T-helper 1 cell treated with Interleukin-12 subunit alpha and Interleukin-12 subunit beta and Interleukin-4 antibody, amounts not matched to agents 30 μg/mL and 1 μg/mL, for 36 hours (primary cell): ENCODE data around the gene EPHA8.

Source experiments
- H3K27ac Mint-ChIP-seq: one replicate; pipeline ENCODE4 v1.8.0; 2021; ENCODE audit warnings: mild to moderate bottlenecking, mixed read lengths
- H3K27me3 Mint-ChIP-seq: one replicate; pipeline ENCODE4 v1.8.0; 2021; ENCODE audit warnings: low read depth, mixed read lengths
- H3K36me3 Mint-ChIP-seq: one replicate; pipeline ENCODE4 v1.8.0; 2021; ENCODE audit warnings: low read depth, mixed read lengths
- H3K4me1 Mint-ChIP-seq: one replicate; pipeline ENCODE4 v1.8.0; 2021; ENCODE audit warnings: low read depth, mixed read lengths
- H3K4me3 Mint-ChIP-seq: one replicate; pipeline ENCODE4 v1.8.0; 2021; ENCODE audit warnings: mild to moderate bottlenecking, moderate library complexity, mixed read lengths
- H3K9me3 Mint-ChIP-seq: one replicate; pipeline ENCODE4 v1.8.0; 2021; ENCODE audit warnings: mixed read lengths

Gene EPHA8

GRCh38 chr1:22547186-22547817 lies 16.0 kb upstream of the EPHA8 start:
- peaks cover 18% of the 10 kb centered on the region for H3K27me3 Mint-ChIP-seq
- no peak overlapping the region for H3K4me3 Mint-ChIP-seq
- H3K36me3 Mint-ChIP-seq = no peaks in the 10 kb centered on the region
- H3K27ac Mint-ChIP-seq = no peak overlapping the region
- H3K4me1 Mint-ChIP-seq = no peaks in the 10 kb centered on the region
- H3K9me3 Mint-ChIP-seq = no peaks in the 10 kb centered on the region

- no peak overlapping the region for H3K4me3 Mint-ChIP-seq
- H3K36me3 Mint-ChIP-seq = no peaks in the 10 kb centered on the region
- no peaks in the 10 kb centered on the region for H3K9me3 Mint-ChIP-seq
- H3K27ac Mint-ChIP-seq = no peak overlapping the region
- H3K27me3 Mint-ChIP-seq = peaks cover 18% of the 10 kb centered on the region
- no peaks in the 10 kb centered on the region for H3K4me1 Mint-ChIP-seq
These were observed 15.3 kb upstream of the EPHA8 start for GRCh38 chr1:22547818-22548462.

DNA sequence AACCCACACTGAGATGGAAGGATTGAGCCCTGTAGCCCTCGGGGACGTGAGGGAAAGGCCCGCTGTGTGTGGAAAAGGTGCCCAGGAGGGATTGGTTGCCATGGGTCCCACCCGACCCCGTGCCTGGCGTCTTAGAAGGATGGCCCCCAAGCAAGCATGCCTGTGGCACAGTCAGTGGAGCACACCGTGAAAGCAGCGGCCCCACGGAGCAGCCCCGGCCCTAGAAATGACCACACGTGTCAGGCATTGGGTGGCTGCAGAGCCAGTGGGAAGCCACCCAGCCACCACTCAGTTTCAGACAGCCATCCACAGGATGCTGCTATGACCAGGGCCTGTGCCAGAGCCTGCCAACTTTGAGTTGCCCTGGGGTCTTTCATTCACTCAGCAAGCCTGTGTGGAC lies 13.3 kb upstream of the EPHA8 start:
- no peak overlapping the region for H3K27ac Mint-ChIP-seq
- H3K27me3 Mint-ChIP-seq = peaks cover 28% of the 10 kb centered on the region
- no peak overlapping the region for H3K4me3 Mint-ChIP-seq
- no peaks in the 10 kb centered on the region for H3K9me3 Mint-ChIP-seq
- peaks cover 1% of the 10 kb centered on the region for H3K4me1 Mint-ChIP-seq
- H3K36me3 Mint-ChIP-seq = no peaks in the 10 kb centered on the region

DNA sequence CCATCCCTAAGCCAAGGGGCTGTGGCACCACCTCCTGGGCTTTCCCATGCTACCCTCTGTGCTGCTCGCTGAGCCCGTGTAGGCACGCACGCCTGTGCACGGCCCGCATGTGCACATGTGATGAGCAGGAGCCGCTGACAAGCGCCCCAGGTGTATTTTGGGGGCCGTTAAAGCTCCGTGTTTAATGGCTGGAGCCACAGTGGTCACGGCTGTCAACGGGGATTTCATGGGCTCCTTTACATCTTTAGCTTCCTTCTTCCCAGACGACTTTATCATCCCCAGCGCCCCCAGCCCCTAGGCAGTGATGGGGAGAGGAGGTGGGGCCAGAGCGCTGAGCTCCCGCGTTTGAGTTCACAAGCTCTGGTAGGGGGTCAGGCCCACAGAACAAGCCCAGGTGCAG lies 11.7 kb upstream of the EPHA8 start:
- Mint-ChIP-seq H3K27me3 (peaks cover 32% of the 10 kb centered on the region), H3K4me3 (no peak overlapping the region), H3K27ac (no peak overlapping the region), H3K36me3 (no peaks in the 10 kb centered on the region), H3K4me1 (peaks cover 2% of the 10 kb centered on the region), H3K9me3 (no peaks in the 10 kb centered on the region)

- Mint-ChIP-seq H3K36me3 (no peaks in the 10 kb centered on the region), H3K4me3 (no peak overlapping the region), H3K9me3 (no peaks in the 10 kb centered on the region), H3K27me3 (peaks cover 33% of the 10 kb centered on the region), H3K27ac (no peak overlapping the region), H3K4me1 (peaks cover 2% of the 10 kb centered on the region)
These were observed 11.3 kb upstream of the EPHA8 start for GRCh38 chr1:22552021-22552420.

- peaks cover 2% of the 10 kb centered on the region for H3K4me1 Mint-ChIP-seq
- no peak overlapping the region for H3K27ac Mint-ChIP-seq
- no peaks in the 10 kb centered on the region for H3K36me3 Mint-ChIP-seq
- H3K4me3 Mint-ChIP-seq = no peak overlapping the region
- peaks cover 29% of the 10 kb centered on the region for H3K27me3 Mint-ChIP-seq
- H3K9me3 Mint-ChIP-seq = no peaks in the 10 kb centered on the region
These were observed 10.0 kb upstream of the EPHA8 start for GRCh38 chr1:22553104-22553880.

DNA sequence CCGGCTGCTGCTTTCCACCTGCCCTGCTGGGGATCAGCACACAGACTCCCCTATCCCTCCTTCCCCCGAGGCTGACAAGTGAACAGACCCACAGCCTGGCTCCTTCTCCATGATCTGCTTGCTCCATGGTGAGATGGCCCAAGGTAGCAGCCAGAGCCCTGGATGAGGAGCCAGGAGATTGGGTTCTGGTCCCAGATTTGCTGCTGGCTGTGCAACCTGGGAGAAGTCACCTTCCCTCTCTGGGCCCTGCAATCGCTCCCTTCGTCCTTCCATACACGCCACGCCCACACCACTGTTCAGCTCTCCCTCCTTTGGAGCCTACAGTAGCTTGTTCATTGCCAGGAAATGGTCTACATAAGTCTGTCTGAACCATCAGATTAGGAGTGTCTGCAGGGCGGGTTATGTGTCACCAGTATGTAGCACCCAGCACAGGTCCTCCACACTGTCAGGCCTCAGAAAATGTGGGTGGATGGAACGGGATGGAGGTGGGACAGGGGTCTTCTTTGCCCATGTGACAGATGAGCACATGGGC lies 9.2 kb upstream of the EPHA8 start:
- H3K4me3 Mint-ChIP-seq = no peak overlapping the region
- H3K9me3 Mint-ChIP-seq = no peaks in the 10 kb centered on the region
- H3K36me3 Mint-ChIP-seq = no peaks in the 10 kb centered on the region
- no peak overlapping the region for H3K27ac Mint-ChIP-seq
- H3K4me1 Mint-ChIP-seq = peaks cover 2% of the 10 kb centered on the region
- H3K27me3 Mint-ChIP-seq = peaks cover 32% of the 10 kb centered on the region

GRCh38 chr1:22555371-22555656 lies 8.0 kb upstream of the EPHA8 start:
- Mint-ChIP-seq H3K36me3 (no peaks in the 10 kb centered on the region), H3K27me3 (peaks cover 38% of the 10 kb centered on the region), H3K4me3 (no peak overlapping the region), H3K4me1 (peaks cover 2% of the 10 kb centered on the region), H3K27ac (no peak overlapping the region), H3K9me3 (no peaks in the 10 kb centered on the region)

- Mint-ChIP-seq H3K9me3 (no peaks in the 10 kb centered on the region), H3K27ac (no peak overlapping the region), H3K4me1 (peaks cover 2% of the 10 kb centered on the region), H3K27me3 (peaks cover 44% of the 10 kb centered on the region), H3K36me3 (no peaks in the 10 kb centered on the region), H3K4me3 (no peak overlapping the region)
These were observed 6.7 kb upstream of the EPHA8 start for GRCh38 chr1:22556391-22557104.

DNA sequence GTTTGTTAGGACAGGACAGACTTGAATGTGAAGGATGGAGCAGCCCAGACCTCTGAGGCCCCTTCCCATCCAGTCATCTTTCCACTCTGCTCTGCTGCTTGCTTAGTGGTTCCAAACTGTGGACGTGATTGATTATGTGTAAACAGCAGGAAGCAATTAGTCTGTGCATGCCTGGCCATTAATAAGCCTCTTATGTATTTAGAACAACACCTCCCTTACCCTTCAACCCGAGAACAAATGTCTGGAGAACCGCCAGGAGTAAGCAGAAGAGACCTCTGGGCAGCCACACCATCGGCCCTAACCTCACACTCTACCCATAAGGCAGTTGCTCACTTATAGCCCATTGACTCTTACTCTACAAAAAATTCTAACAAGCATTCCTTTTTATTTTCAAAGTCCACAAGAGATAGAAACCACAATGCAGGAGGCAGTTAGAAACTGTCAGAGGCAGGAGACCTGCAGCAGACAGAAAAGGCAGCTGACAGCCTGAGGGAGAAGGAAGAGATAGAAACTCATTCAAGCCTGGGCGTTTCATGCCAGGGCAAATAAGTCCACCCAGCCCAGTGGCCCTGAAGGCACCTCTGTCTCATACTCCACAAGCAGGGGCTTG lies 5.8 kb upstream of the EPHA8 start:
- Mint-ChIP-seq H3K4me1 (peaks cover 2% of the 10 kb centered on the region), H3K27ac (no peak overlapping the region), H3K36me3 (no peaks in the 10 kb centered on the region), H3K27me3 (peaks cover 53% of the 10 kb centered on the region), H3K4me3 (no peak overlapping the region), H3K9me3 (no peaks in the 10 kb centered on the region)

- H3K9me3 Mint-ChIP-seq = no peaks in the 10 kb centered on the region
- no peaks in the 10 kb centered on the region for H3K4me1 Mint-ChIP-seq
- peaks cover 46% of the 10 kb centered on the region for H3K27me3 Mint-ChIP-seq
- H3K36me3 Mint-ChIP-seq = no peaks in the 10 kb centered on the region
- no peak overlapping the region for H3K27ac Mint-ChIP-seq
- H3K4me3 Mint-ChIP-seq = no peak overlapping the region
These were observed 648 bp downstream of the EPHA8 start for GRCh38 chr1:22563671-22564602.

- H3K36me3 Mint-ChIP-seq = no peaks in the 10 kb centered on the region
- H3K4me1 Mint-ChIP-seq = no peaks in the 10 kb centered on the region
These were observed 2.9 kb downstream of the EPHA8 start for GRCh38 chr1:22566161-22566560.

GRCh38 chr1:22567197-22567596 lies 3.9 kb downstream of the EPHA8 start:
- Mint-ChIP-seq H3K9me3 (no peaks in the 10 kb centered on the region), H3K4me3 (no peak overlapping the region), H3K27ac (no peak overlapping the region), H3K4me1 (no peaks in the 10 kb centered on the region), H3K27me3 (peaks cover 26% of the 10 kb centered on the region), H3K36me3 (no peaks in the 10 kb centered on the region)

More at GRCh38 chr1:22566161-22566560, 2.9 kb downstream of the EPHA8 start:
- no peak overlapping the region for H3K27ac Mint-ChIP-seq
- H3K9me3 Mint-ChIP-seq = no peaks in the 10 kb centered on the region
- H3K27me3 Mint-ChIP-seq = peaks cover 36% of the 10 kb centered on the region
- H3K4me3 Mint-ChIP-seq = no peak overlapping the region
